Activated T-cell treated with anti-CD3 and anti-CD28 coated beads, Interleukin-2, amount 50 U/mL, for 1 hour (primary cell): ENCODE results near the gene NAMPT.
"Not testable (repeated sequence)": the region's sequence is repeated elsewhere in the genome, so short reads cannot be mapped to it uniquely, and the experiment has no call there.

ENCODE experiments used
- DNase-seq: peaks from one replicate; pipeline ENCODE4 v3.0.0-alpha.2; 2020

NAMPT gene

GRCh38 chr7:106224797-106225196 lies 60.0 kb downstream of the NAMPT start:
- no peak for DNase-seq

GRCh38 chr7:106223156-106223555 lies 61.6 kb downstream of the NAMPT start:
- DNase-seq: no peak

- DNase-seq: no peak
These were observed 62.2 kb downstream of the NAMPT start for GRCh38 chr7:106222545-106222944.

GRCh38 chr7:106220307-106220706 lies 64.5 kb downstream of the NAMPT start:
- no peak for DNase-seq

GRCh38 chr7:106219170-106219569 lies 65.6 kb downstream of the NAMPT start:
- no peak for DNase-seq

GRCh38 chr7:106218546-106218945 lies 66.2 kb downstream of the NAMPT start:
- DNase-seq: no peak

DNA sequence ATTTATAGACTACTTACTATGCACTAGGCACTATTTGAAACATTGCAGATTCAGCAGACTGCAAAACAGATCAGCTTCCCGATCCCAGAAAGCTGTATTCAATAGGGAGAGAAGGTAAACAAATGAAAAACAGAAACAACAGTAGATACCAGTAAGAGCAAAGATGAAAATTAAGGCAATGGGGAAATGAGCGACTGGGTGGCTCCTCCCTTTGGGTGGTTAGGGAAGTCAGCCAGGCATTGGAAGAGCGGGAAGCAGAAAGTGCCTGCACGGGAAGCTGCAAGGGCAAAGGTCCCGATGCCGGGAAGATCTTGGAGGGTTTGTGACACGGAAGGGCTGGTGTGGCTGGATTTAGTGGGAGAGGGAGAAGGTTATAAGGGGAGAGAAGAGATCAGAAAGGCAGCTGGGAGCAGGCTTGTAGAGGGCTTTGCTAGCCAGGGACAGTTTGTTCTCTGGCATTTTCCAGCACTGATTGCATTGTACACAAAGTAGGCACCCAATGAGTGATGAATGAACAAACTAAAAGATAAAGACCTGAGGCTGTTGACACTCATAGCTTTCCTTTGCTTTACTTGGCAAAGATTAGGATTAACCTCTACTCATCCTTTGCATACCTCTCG lies 67.8 kb downstream of the NAMPT start:
- DNase-seq: no peak

DNA sequence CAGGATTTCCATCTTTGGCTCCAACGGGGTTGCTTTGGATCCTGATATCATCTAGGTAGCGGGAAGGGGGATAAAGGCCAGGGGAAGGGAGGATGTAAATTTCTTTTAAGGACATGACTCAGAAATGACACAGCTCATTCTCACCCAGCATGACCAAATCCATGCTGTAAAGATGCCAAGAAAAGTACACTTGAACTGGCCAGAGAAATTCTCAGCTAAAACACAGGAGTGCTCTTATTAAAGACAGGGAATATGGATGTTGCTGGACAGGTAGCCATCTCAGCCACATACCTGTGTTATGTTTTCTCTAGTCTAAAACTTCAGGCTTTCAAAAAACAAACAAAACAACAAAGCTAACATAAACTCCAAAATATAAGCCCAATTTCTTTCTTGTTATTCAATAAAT lies 68.3 kb downstream of the NAMPT start:
- DNase-seq: no peak

DNA sequence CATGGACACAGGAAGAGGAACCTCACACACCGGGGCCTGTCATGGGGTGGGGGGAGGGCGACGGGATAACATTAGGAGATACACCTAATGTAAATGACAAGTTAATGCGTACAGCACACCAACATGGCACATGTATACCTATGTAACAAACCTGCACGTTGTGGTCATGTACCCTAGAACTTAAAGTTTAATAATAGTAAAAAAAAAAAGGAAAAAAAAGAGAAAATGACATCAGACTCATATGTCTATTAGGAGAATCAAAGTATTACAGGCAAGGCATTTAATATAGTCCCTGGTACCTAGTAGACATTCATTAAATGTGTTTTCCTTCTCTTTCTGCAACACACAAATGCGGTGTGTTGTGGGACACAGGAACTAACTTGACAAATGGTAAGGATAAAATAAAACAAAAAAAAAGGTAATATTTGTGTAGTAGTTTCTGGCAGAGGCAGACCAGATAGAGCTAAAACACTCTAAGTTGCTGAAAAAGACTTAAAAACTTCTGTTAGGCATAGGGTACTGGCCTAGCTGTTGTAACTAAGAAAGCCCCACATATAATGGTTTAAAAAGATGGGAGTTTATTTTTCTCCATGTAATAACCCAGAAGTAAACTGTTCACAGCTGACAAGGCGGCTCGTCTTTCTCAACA lies 68.8 kb downstream of the NAMPT start:
- no peak for DNase-seq

- not testable (repeated sequence) for DNase-seq
These were observed 75.8 kb downstream of the NAMPT start for GRCh38 chr7:106208944-106209343.

GRCh38 chr7:106206826-106207541 lies 77.8 kb downstream of the NAMPT start:
- DNase-seq: no peak

GRCh38 chr7:106205621-106206222 lies 79.1 kb downstream of the NAMPT start:
- no peak for DNase-seq

DNA sequence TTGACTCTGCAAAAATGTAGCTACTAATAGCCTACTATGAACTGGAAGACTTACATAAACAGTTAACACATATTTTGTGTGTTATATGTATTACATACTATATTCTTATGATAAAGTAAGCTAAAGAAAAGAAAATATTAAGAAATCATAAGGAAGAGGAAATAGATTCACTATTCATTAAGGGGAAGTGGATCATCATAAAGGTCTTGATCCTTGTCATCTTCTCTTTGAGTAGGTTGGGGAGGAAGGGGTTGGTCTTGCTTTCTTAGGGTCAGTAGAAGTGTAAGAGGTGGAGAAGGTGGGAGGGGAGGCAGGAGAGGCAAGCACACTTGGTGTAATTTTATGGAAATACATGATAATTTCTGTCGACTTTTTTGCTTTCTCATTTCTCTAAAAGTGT lies 81.3 kb downstream of the NAMPT start:
- no peak for DNase-seq

GRCh38 chr7:106201164-106201563 lies 83.6 kb downstream of the NAMPT start:
- DNase-seq: no peak

DNA sequence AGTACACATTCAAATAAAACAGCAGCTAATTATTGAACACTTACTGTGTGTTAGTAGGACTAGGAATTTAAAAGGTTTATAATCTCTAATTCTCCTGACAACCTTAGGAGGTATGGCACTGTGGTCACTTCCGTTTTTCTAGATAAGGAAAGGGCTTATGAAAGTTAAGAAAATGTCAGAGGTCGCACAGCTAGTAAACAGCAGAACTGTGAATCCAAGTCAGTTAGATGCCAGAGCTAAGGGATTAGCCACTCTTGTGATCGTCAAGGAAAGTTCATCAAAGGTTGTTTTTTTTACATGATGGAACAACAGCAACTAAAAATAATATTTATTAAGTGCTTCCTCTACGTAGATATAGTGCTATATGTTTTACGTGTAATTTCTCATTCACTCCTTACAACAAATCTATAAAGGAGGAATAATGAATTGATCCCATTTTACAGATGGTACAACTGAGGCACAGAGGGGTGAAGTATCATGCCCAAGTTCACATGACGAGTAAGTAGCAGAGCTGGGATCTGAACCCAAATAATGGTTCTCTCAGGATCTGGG lies 84.9 kb downstream of the NAMPT start:
- DNase-seq: no peak

DNA sequence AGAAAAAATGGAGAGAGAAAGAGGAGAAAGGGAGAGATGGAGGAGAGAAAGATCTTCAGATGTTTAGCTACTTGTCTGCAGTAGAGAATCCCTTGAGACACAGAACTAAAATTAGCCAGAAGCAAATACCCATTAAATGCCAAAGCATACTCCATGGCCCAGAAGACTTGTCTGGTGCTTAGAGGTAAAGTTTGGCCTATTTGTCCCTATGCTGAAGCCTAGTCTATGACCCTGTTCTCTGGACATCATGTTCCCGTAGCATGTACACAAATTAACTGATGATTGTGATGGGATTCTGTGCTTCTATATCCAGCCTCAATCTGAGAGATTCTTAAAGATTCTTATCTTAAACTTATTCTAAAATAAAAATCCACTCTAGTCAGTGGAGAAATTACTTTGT lies 85.8 kb downstream of the NAMPT start:
- no peak for DNase-seq
